ENCODE measurements around the gene OR2A1. TPM values are rescaled to one million over a fixed set of nuclear protein-coding genes. Genes with fewer than 3 reads are reported as not detected.
"Not testable (repeated sequence)": the region's sequence is repeated elsewhere in the genome, so short reads cannot be mapped to it uniquely, and the experiment has no call there.

The OR2A1 gene
- total RNA-seq, result not detected

- H3K27ac ChIP-seq, H3K4me1 ChIP-seq, H3K4me3 ChIP-seq, H3K27me3 ChIP-seq, H3K36me3 ChIP-seq, H3K9me3 ChIP-seq, DNase-seq: not testable (repeated sequence)
Measured at GRCh38 chr7:144311872-144312469, at the start of gene OR2A1. TSS of gene OR2A1 (plus strand) at chr7:144312419. CDS start at chr7:144318125, 5,706 bp downstream.

- not testable (repeated sequence) for H3K4me3 ChIP-seq, H3K9me3 ChIP-seq, H3K4me1 ChIP-seq, H3K27ac ChIP-seq, H3K36me3 ChIP-seq, DNase-seq, H3K27me3 ChIP-seq
Measured at GRCh38 chr7:144264692-144265091, 47.5 kb upstream of the OR2A1 start, which contains the start of gene OR2A7. TSS of gene OR2A7 (minus strand) at chr7:144264792. CDS start at chr7:144259628, 5,164 bp downstream.

- not testable (repeated sequence) for H3K36me3 ChIP-seq, DNase-seq, H3K27ac ChIP-seq, H3K4me3 ChIP-seq, H3K27me3 ChIP-seq, H3K9me3 ChIP-seq, H3K4me1 ChIP-seq
Measured at GRCh38 chr7:144269188-144269587, 43.0 kb upstream of the OR2A1 start, which contains the start of gene CTAGE8. TSS of gene CTAGE8 (minus strand) at chr7:144269288. CDS start at chr7:144269250, 38 bp downstream.

- not testable (repeated sequence) for H3K27ac ChIP-seq, H3K36me3 ChIP-seq, H3K9me3 ChIP-seq, H3K4me1 ChIP-seq, H3K4me3 ChIP-seq, H3K27me3 ChIP-seq
- peak in 1 of 3 donors; percentile 16 for DNase-seq
Measured at GRCh38 chr7:144275281-144275680, 36.9 kb upstream of the OR2A1 start.

GRCh38 chr7:144280010-144280409, 32.2 kb upstream of the OR2A1 start:
- not testable (repeated sequence) for H3K27me3 ChIP-seq, H3K4me3 ChIP-seq, DNase-seq, H3K4me1 ChIP-seq, H3K36me3 ChIP-seq, H3K9me3 ChIP-seq, H3K27ac ChIP-seq

- not testable (repeated sequence) for H3K4me3 ChIP-seq, DNase-seq, H3K9me3 ChIP-seq, H3K27me3 ChIP-seq, H3K27ac ChIP-seq, H3K36me3 ChIP-seq, H3K4me1 ChIP-seq
Measured at GRCh38 chr7:144281981-144282380, 30.2 kb upstream of the OR2A1 start.

GRCh38 chr7:144282490-144282889, 29.7 kb upstream of the OR2A1 start:
- H3K36me3 ChIP-seq, H3K4me3 ChIP-seq, H3K27me3 ChIP-seq, H3K9me3 ChIP-seq, H3K27ac ChIP-seq, H3K4me1 ChIP-seq, DNase-seq: not testable (repeated sequence)

- H3K27me3 ChIP-seq, H3K27ac ChIP-seq, H3K4me1 ChIP-seq, DNase-seq, H3K9me3 ChIP-seq, H3K4me3 ChIP-seq, H3K36me3 ChIP-seq: not testable (repeated sequence)
Measured at GRCh38 chr7:144283716-144284115, 28.5 kb upstream of the OR2A1 start.

GRCh38 chr7:144287171-144287784, 24.9 kb upstream of the OR2A1 start:
- H3K4me1 ChIP-seq, H3K27me3 ChIP-seq, H3K4me3 ChIP-seq, H3K9me3 ChIP-seq, H3K36me3 ChIP-seq, DNase-seq, H3K27ac ChIP-seq: not testable (repeated sequence)

GRCh38 chr7:144291607-144292006, 20.6 kb upstream of the OR2A1 start:
- H3K9me3 ChIP-seq, H3K36me3 ChIP-seq, H3K27me3 ChIP-seq, H3K4me3 ChIP-seq, H3K4me1 ChIP-seq, H3K27ac ChIP-seq, DNase-seq: not testable (repeated sequence)

GRCh38 chr7:144292384-144293161, 19.6 kb upstream of the OR2A1 start:
- H3K36me3 ChIP-seq, H3K27me3 ChIP-seq, H3K27ac ChIP-seq, DNase-seq, H3K4me1 ChIP-seq, H3K4me3 ChIP-seq, H3K9me3 ChIP-seq: not testable (repeated sequence)

- DNase-seq, result peak in 1 of 3 donors; percentile 47
- not testable (repeated sequence) for H3K9me3 ChIP-seq, H3K27me3 ChIP-seq, H3K4me1 ChIP-seq, H3K27ac ChIP-seq, H3K36me3 ChIP-seq
- H3K4me3 ChIP-seq, result peak overlapping the region in 2 of 4 donors; percentile 29 to 31
Measured at GRCh38 chr7:144293794-144294499, 18.3 kb upstream of the OR2A1 start.

GRCh38 chr7:144302578-144303303, 9.5 kb upstream of the OR2A1 start:
- DNase-seq, H3K36me3 ChIP-seq, H3K4me1 ChIP-seq, H3K27ac ChIP-seq, H3K27me3 ChIP-seq, H3K4me3 ChIP-seq, H3K9me3 ChIP-seq: not testable (repeated sequence)

GRCh38 chr7:144303607-144304006, 8.6 kb upstream of the OR2A1 start:
- H3K4me3 ChIP-seq, H3K27ac ChIP-seq, H3K4me1 ChIP-seq, H3K27me3 ChIP-seq, DNase-seq, H3K9me3 ChIP-seq, H3K36me3 ChIP-seq: not testable (repeated sequence)

Data from Peyer's patch (tissue), 4 donors.